CD4-positive, alpha-beta T cell (primary cell): ENCODE results near the gene GATD1. TPM values are rescaled to one million over a fixed set of nuclear protein-coding genes. Genes with fewer than 3 reads are reported as not detected.
A peak's percentile ranks its signal among the peaks of the same experiment; 100 is the strongest.

Source experiments
- ATAC-seq: fragments of 200-7000 bp; cut with Tn5 transposase; one replicate; pipeline ENCODE4 v1.10.0; 2022; ENCODE audit warnings: mild to moderate bottlenecking; ENCODE audit not compliant: poor library complexity
- CTCF ChIA-PET: fragments of 350-600 bp; sonication (Branson Sonifier 250); formaldehyde crosslinking; loops from one replicate; lab custom pipeline; 2021; ENCODE audit warnings: antibody characterized with exemption, inconsistent platforms; lab: Charles Lee
- POLR2A ChIA-PET: fragments of 350-600 bp; sonication (Branson Sonifier 250); formaldehyde crosslinking; loops from one replicate; lab custom pipeline; 2021; ENCODE audit warnings: antibody characterized with exemption, inconsistent platforms; lab: Charles Lee
- DNase-seq, 14 experiments: peaks; one replicate each; pipeline ENCODE4 v3.0.0-alpha.2; 2013 to 2020; ENCODE audit warnings: mixed read lengths in 2 of 14
- H3K27ac ChIP-seq, 2 donors: one replicate each; pipeline versions ENCODE4 v1.5.1 to v1.7.0; 2013; ENCODE audit warnings: low read length in 2 of 2, low read depth in 1 of 2, mild to moderate bottlenecking in 1 of 2
- H3K27me3 ChIP-seq, 2 experiments: 1 replicate in 1 of 2; 2 replicates in 1 of 2; pipeline versions ENCODE4 v1.6.1 to v1.7.0; 2013; ENCODE audit warnings: low read length in 2 of 2, control low read depth in 1 of 2, mild to moderate bottlenecking in 1 of 2, moderate library complexity in 1 of 2; ENCODE audit not compliant: insufficient read depth in 2 of 2, control insufficient read depth in 1 of 2
- H3K36me3 ChIP-seq: one replicate; pipeline ENCODE4 v1.6.1; 2013; ENCODE audit warnings: low read length, control low read depth; ENCODE audit not compliant: insufficient read depth
- H3K4me1 ChIP-seq: one replicate; pipeline ENCODE4 v1.6.1; 2013; ENCODE audit warnings: low read length, control low read depth; ENCODE audit not compliant: insufficient read depth
- H3K4me3 ChIP-seq: one replicate; pipeline ENCODE4 v1.5.1; 2013; ENCODE audit warnings: mild to moderate bottlenecking, low read length, moderate library complexity
- H3K9me3 ChIP-seq, 2 experiments: 1 replicate in 1 of 2; 2 replicates in 1 of 2; pipeline versions ENCODE4 v1.6.1 to v1.7.0; 2013; ENCODE audit warnings: low read length in 2 of 2, mild to moderate bottlenecking in 2 of 2, control low read depth in 1 of 2, moderate library complexity in 1 of 2; ENCODE audit not compliant: control insufficient read depth in 1 of 2, insufficient read depth in 1 of 2
- H3K27ac Mint-ChIP-seq: one replicate; pipeline ENCODE4 v1.8.0; 2020; ENCODE audit warnings: mixed read lengths
- H3K27me3 Mint-ChIP-seq: one replicate; pipeline ENCODE4 v1.8.0; 2021; ENCODE audit warnings: mixed read lengths
- H3K36me3 Mint-ChIP-seq: one replicate; pipeline ENCODE4 v1.8.0; 2021; ENCODE audit warnings: low read depth, mixed read lengths
- H3K4me1 Mint-ChIP-seq: one replicate; pipeline ENCODE4 v1.8.0; 2021; ENCODE audit warnings: low read depth, mixed read lengths
- H3K4me3 Mint-ChIP-seq: one replicate; pipeline ENCODE4 v1.8.0; 2020; ENCODE audit warnings: mild to moderate bottlenecking, mixed read lengths
- H3K9me3 Mint-ChIP-seq: one replicate; pipeline ENCODE4 v1.8.0; 2020; ENCODE audit warnings: mixed read lengths
- CTCF ChIP-seq: fragments of 200-600 bp; IDR thresholded peaks from one replicate; pipeline ENCODE4 v1.8.0; 2022; ENCODE audit warnings: antibody characterized with exemption, mild to moderate bottlenecking
- intact Hi-C, 2 experiments: fragments of 100-400 bp; cut with DNase I in 1 of 2; cut with micrococcal nuclease in 1 of 2; formaldehyde crosslinking; loops; one replicate each; pipeline versions ENCODE4 v1.15.1 to v1.9.0; 2023 to 2025; cut with DNase I, micrococcal nuclease
- total RNA-seq, 174 experiments: library from RNA in 2 of 174; stranded (reverse) in 2 of 174; gene quantifications; one replicate each; pipeline ENCODE4 v1.2.3 and lab custom pipeline; 2021 to 2026

GATD1 gene
- total RNA-seq, 2 experiments from 2014 or later = 14.7 to 16.1 TPM

- no peaks in the 10 kb centered on the region for H3K27me3 ChIP-seq
- H3K36me3 Mint-ChIP-seq = no peaks in the 10 kb centered on the region
- H3K4me3 Mint-ChIP-seq = no peak overlapping the region
- H3K36me3 ChIP-seq = no peaks in the 10 kb centered on the region
- no peaks in the 10 kb centered on the region for H3K27me3 Mint-ChIP-seq
- H3K27ac Mint-ChIP-seq = no peak overlapping the region
- ChIA-PET POLR2A (no interaction called here), CTCF (no interaction called here)
- H3K4me1 ChIP-seq = peaks cover 34% of the 10 kb centered on the region
- no peaks in the 10 kb centered on the region for H3K9me3 ChIP-seq
- no peak for TF ChIP-seq CTCF
- intact Hi-C loops = loop anchor here (1.0 to 5.0 kb wide), 4 partner anchors 36 to 174 kb away; no protein-coding TSS in a partner anchor
- H3K4me3 ChIP-seq = no peak overlapping the region
- DNase-seq = peak in 1 of 14 experiments; percentile 30
- ATAC-seq = no peak
- no peak overlapping the region for H3K27ac ChIP-seq
- no peaks in the 10 kb centered on the region for H3K9me3 Mint-ChIP-seq
- no peaks in the 10 kb centered on the region for H3K4me1 Mint-ChIP-seq
Measured at GRCh38 chr11:728901-729491, 48.3 kb downstream of the GATD1 start.

DNA sequence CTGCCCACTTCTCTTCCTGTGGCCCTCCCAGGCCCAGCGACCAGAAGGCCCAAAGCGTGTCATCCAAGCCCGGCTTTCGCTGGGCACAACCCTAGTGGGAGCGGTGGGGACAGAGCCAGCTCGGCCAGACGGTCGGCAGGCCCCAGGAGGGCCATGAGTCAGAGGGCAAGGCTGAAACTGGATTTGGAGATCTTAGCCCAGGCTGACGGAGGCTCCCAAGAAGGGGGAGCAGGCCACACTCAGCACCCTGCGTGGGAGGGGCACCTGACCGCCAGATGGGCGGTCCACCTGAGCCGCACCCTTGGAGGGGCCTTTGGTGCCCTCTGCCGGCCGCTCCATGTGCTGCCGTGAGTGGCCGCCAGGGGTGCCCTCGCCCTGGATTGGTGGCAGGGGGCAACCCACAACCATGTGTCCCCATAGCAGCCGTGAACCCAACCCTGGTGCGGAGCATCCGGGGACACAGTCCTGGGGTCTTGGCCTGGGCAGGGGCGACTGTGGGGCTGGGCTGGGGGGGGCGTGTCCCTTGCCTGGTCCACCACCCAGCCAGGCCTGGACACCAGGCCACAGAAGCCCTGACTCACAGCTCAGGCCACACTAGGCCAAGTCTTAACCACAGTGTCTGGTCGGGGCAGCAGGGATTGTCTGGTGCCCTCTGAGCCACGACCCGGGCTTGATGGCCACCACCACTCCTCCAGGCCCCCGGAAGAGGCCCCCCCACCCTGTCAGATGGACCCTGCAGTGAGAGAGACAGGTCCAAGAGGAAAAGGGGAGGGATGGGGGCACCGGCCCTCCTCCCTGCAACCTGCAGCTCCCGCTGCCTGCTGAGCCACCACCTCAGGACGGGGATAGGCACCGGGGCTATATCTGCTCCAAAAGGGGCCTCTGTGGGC is 49.2 kb downstream of the GATD1 start:
- Histone ChIP-seq H3K36me3 (no peaks in the 10 kb centered on the region), H3K27me3 (no peaks in the 10 kb centered on the region), H3K4me1 (peaks cover 36% of the 10 kb centered on the region), H3K4me3 (no peak overlapping the region), H3K9me3 (no peaks in the 10 kb centered on the region), H3K27ac (no peak overlapping the region)
- no peaks in the 10 kb centered on the region for H3K36me3 Mint-ChIP-seq
- ChIA-PET POLR2A (interaction anchor here (2.4 kb wide), 1 partner anchor 32 kb away, joined by 41 read pairs; the partner anchor contains the start of genes DEAF1 and TMEM80), CTCF (interaction anchor here (1.7 kb wide), 1 partner anchor 171 kb away, joined by 4 read pairs; no protein-coding TSS in a partner anchor)
- intact Hi-C loops = loop anchor here (1.0 to 5.0 kb wide), 5 partner anchors 32 to 173 kb away; no protein-coding TSS in a partner anchor
- H3K9me3 Mint-ChIP-seq = no peaks in the 10 kb centered on the region
- no peak overlapping the region for H3K27ac Mint-ChIP-seq
- no peak overlapping the region for H3K4me3 Mint-ChIP-seq
- peaks cover 5% of the 10 kb centered on the region for H3K4me1 Mint-ChIP-seq
- DNase-seq (peak; percentile 63 to 90 (median 76)), ATAC-seq (peak; percentile 83)
- H3K27me3 Mint-ChIP-seq = peaks cover 9% of the 10 kb centered on the region
- TF ChIP-seq CTCF = peak; percentile 98

DNA sequence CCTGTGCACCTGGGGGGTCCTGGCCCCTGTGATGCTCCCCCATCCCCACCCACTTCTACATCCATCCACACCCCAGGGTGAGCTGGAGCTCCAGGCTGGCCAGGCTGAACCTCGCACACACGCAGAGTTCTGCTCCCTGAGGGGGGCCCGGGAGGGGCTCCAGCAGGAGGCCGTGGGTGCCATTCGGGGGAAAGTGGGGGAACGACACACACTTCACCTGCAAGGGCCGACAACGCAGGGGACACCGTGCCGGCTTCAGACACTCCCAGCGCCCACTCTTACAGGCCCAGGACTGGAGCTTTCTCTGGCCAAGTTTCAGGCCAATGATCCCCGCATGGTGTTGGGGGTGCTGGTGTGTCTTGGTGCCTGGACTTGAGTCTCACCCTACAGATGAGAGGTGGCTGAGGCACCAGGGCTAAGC is 50.0 kb downstream of the GATD1 start:
- ChIA-PET POLR2A (interaction anchor here (1.8 to 3.6 kb wide), 4 partner anchors 20 to 172 kb away, joined by 5 to 41 read pairs (median 18); partner anchors contain the start of genes DEAF1, LMNTD2, RASSF7 and TALDO1), CTCF (interaction anchor here (1.6 to 1.7 kb wide), 2 partner anchors 20 to 170 kb away, joined by 4 read pairs; partner anchors contain the start of gene TALDO1)
- ATAC-seq (no peak), DNase-seq (peak in 1 of 14 experiments; percentile 31)
- no peak overlapping the region for H3K27ac ChIP-seq
- intact Hi-C loops = loop anchor here (1.0 to 5.0 kb wide), 2 partner anchors 31 to 35 kb away; no protein-coding TSS in a partner anchor
- peaks cover 42% of the 10 kb centered on the region for H3K4me1 ChIP-seq
- H3K36me3 ChIP-seq = no peaks in the 10 kb centered on the region
- H3K9me3 ChIP-seq = no peaks in the 10 kb centered on the region
- peaks cover 11% of the 10 kb centered on the region for H3K27me3 Mint-ChIP-seq
- no peaks in the 10 kb centered on the region for H3K9me3 Mint-ChIP-seq
- H3K4me3 ChIP-seq = no peak overlapping the region
- no peak for TF ChIP-seq CTCF
- H3K27ac Mint-ChIP-seq = no peak overlapping the region
- no peaks in the 10 kb centered on the region for H3K27me3 ChIP-seq
- H3K36me3 Mint-ChIP-seq = no peaks in the 10 kb centered on the region
- H3K4me3 Mint-ChIP-seq = no peak overlapping the region
- H3K4me1 Mint-ChIP-seq = peaks cover 7% of the 10 kb centered on the region
